Activated naive CD4-positive, alpha-beta T cell treated with anti-CD3 and anti-CD28 coated beads, Interleukin-2, amount 50 U/mL, for 24 hours (primary cell): ENCODE results near the gene ZNF527.
"Not testable (repeated sequence)": the region's sequence is repeated elsewhere in the genome, so short reads cannot be mapped to it uniquely, and the experiment has no call there.

Source experiments
- H3K27ac Mint-ChIP-seq: one replicate; pipeline ENCODE4 v1.8.0; 2021; ENCODE audit warnings: mild to moderate bottlenecking, mixed read lengths
- H3K27me3 Mint-ChIP-seq: one replicate; pipeline ENCODE4 v1.8.0; 2021; ENCODE audit warnings: mixed read lengths
- H3K36me3 Mint-ChIP-seq: one replicate; pipeline ENCODE4 v1.8.0; 2021; ENCODE audit warnings: mixed read lengths
- H3K4me1 Mint-ChIP-seq: one replicate; pipeline ENCODE4 v1.8.0; 2021; ENCODE audit warnings: mixed read lengths
- H3K4me3 Mint-ChIP-seq: one replicate; pipeline ENCODE4 v1.8.0; 2021; ENCODE audit warnings: mild to moderate bottlenecking, mixed read lengths
- H3K9me3 Mint-ChIP-seq: one replicate; pipeline ENCODE4 v1.8.0; 2021; ENCODE audit warnings: mixed read lengths

Gene ZNF527

GRCh38 chr19:37370880-37371661, at the start of gene ZNF527:
Gene ZNF527, plus strand, starts transcription at chr19:37371099. Its CDS starts 3,100 bp downstream, at chr19:37374199.
- peak within 1 kb of the TSS; percentile 99 for H3K4me3 Mint-ChIP-seq
- peaks cover 8% of the 10 kb centered on the region for H3K36me3 Mint-ChIP-seq
- H3K9me3 Mint-ChIP-seq: peaks cover 6% of the 10 kb centered on the region
- no peaks in the 10 kb centered on the region for H3K27me3 Mint-ChIP-seq
- H3K4me1 Mint-ChIP-seq: peaks cover 26% of the 10 kb centered on the region
- H3K27ac Mint-ChIP-seq: peak within 1 kb of the TSS; percentile 30

GRCh38 chr19:37329686-37330085, 41.2 kb upstream of the ZNF527 start:
- Mint-ChIP-seq H3K27me3 (no peaks in the 10 kb centered on the region), H3K36me3 (peaks cover 46% of the 10 kb centered on the region), H3K4me1 (peaks cover 12% of the 10 kb centered on the region), H3K27ac (no peak overlapping the region), H3K9me3 (no peaks in the 10 kb centered on the region), H3K4me3 (no peak overlapping the region)

- Mint-ChIP-seq H3K27me3 (no peaks in the 10 kb centered on the region), H3K9me3 (peaks cover 4% of the 10 kb centered on the region), H3K27ac (no peak overlapping the region), H3K4me3 (no peak overlapping the region), H3K36me3 (peaks cover 50% of the 10 kb centered on the region), H3K4me1 (peaks cover 25% of the 10 kb centered on the region)
Measured at GRCh38 chr19:37332839-37333238, 38.1 kb upstream of the ZNF527 start.

GRCh38 chr19:37333457-37333856, 37.4 kb upstream of the ZNF527 start:
- Mint-ChIP-seq H3K27ac (peak overlapping the region; percentile 30), H3K36me3 (peaks cover 48% of the 10 kb centered on the region), H3K9me3 (peaks cover 4% of the 10 kb centered on the region), H3K27me3 (no peaks in the 10 kb centered on the region), H3K4me1 (peaks cover 28% of the 10 kb centered on the region), H3K4me3 (no peak overlapping the region)

- Mint-ChIP-seq H3K4me1 (peaks cover 28% of the 10 kb centered on the region), H3K36me3 (peaks cover 44% of the 10 kb centered on the region), H3K9me3 (peaks cover 4% of the 10 kb centered on the region), H3K27me3 (no peaks in the 10 kb centered on the region), H3K27ac (peak overlapping the region; percentile 95), H3K4me3 (peak overlapping the region; percentile 92)
Measured at GRCh38 chr19:37334179-37335071, 36.5 kb upstream of the ZNF527 start.

- Mint-ChIP-seq H3K36me3 (peaks cover 39% of the 10 kb centered on the region), H3K9me3 (peaks cover 6% of the 10 kb centered on the region), H3K27ac (no peak overlapping the region), H3K27me3 (no peaks in the 10 kb centered on the region), H3K4me1 (peaks cover 11% of the 10 kb centered on the region), H3K4me3 (no peak overlapping the region)
Measured at GRCh38 chr19:37342753-37343152, 28.1 kb upstream of the ZNF527 start.

- H3K9me3 Mint-ChIP-seq: peaks cover 10% of the 10 kb centered on the region
- H3K4me1 Mint-ChIP-seq: peaks cover 4% of the 10 kb centered on the region
- no peaks in the 10 kb centered on the region for H3K27me3 Mint-ChIP-seq
- H3K36me3 Mint-ChIP-seq: peaks cover 45% of the 10 kb centered on the region
- no peak overlapping the region for H3K27ac Mint-ChIP-seq
- no peak overlapping the region for H3K4me3 Mint-ChIP-seq
Measured at GRCh38 chr19:37346091-37346490, 24.8 kb upstream of the ZNF527 start.

- peaks cover 46% of the 10 kb centered on the region for H3K36me3 Mint-ChIP-seq
- no peaks in the 10 kb centered on the region for H3K4me1 Mint-ChIP-seq
- H3K27me3 Mint-ChIP-seq: no peaks in the 10 kb centered on the region
- H3K27ac Mint-ChIP-seq: no peak overlapping the region
- peaks cover 8% of the 10 kb centered on the region for H3K9me3 Mint-ChIP-seq
- no peak overlapping the region for H3K4me3 Mint-ChIP-seq
Measured at GRCh38 chr19:37348060-37348459, 22.8 kb upstream of the ZNF527 start.

- Mint-ChIP-seq H3K36me3 (peaks cover 65% of the 10 kb centered on the region), H3K4me3 (no peak overlapping the region), H3K27me3 (no peaks in the 10 kb centered on the region), H3K4me1 (no peaks in the 10 kb centered on the region), H3K27ac (no peak overlapping the region), H3K9me3 (peaks cover 21% of the 10 kb centered on the region)
Measured at GRCh38 chr19:37353968-37354367, 16.9 kb upstream of the ZNF527 start.

GRCh38 chr19:37355901-37356300, 15.0 kb upstream of the ZNF527 start:
- Mint-ChIP-seq H3K27ac (no peak overlapping the region), H3K4me1 (no peaks in the 10 kb centered on the region), H3K4me3 (no peak overlapping the region), H3K36me3 (peaks cover 70% of the 10 kb centered on the region), H3K9me3 (peaks cover 31% of the 10 kb centered on the region), H3K27me3 (no peaks in the 10 kb centered on the region)

GRCh38 chr19:37361994-37362393, 8.9 kb upstream of the ZNF527 start:
- Mint-ChIP-seq H3K9me3 (peaks cover 13% of the 10 kb centered on the region), H3K27me3 (no peaks in the 10 kb centered on the region), H3K4me1 (no peaks in the 10 kb centered on the region), H3K4me3 (no peak overlapping the region), H3K27ac (no peak overlapping the region), H3K36me3 (peaks cover 55% of the 10 kb centered on the region)

- Mint-ChIP-seq H3K36me3 (peaks cover 47% of the 10 kb centered on the region), H3K4me3 (no peak overlapping the region), H3K27ac (no peak overlapping the region), H3K27me3 (no peaks in the 10 kb centered on the region), H3K4me1 (no peaks in the 10 kb centered on the region), H3K9me3 (peaks cover 10% of the 10 kb centered on the region)
Measured at GRCh38 chr19:37362733-37363132, 8.2 kb upstream of the ZNF527 start.

GRCh38 chr19:37370386-37370879, 466 bp upstream of the ZNF527 start:
- not testable (repeated sequence) for H3K9me3 Mint-ChIP-seq, H3K27me3 Mint-ChIP-seq, H3K36me3 Mint-ChIP-seq
- Mint-ChIP-seq H3K27ac (peak overlapping the region; percentile 30), H3K4me1 (peaks cover 26% of the 10 kb centered on the region), H3K4me3 (peak overlapping the region; percentile 99)

GRCh38 chr19:37389234-37389633, 18.3 kb downstream of the ZNF527 start:
- H3K27me3 Mint-ChIP-seq: no peaks in the 10 kb centered on the region
- H3K9me3 Mint-ChIP-seq: peaks cover 25% of the 10 kb centered on the region
- peaks cover 57% of the 10 kb centered on the region for H3K36me3 Mint-ChIP-seq
- H3K27ac Mint-ChIP-seq: no peak overlapping the region
- no peaks in the 10 kb centered on the region for H3K4me1 Mint-ChIP-seq
- no peak overlapping the region for H3K4me3 Mint-ChIP-seq

- not testable (repeated sequence) for H3K4me1 Mint-ChIP-seq, H3K27me3 Mint-ChIP-seq, H3K27ac Mint-ChIP-seq, H3K4me3 Mint-ChIP-seq
- H3K36me3 Mint-ChIP-seq: peaks cover 43% of the 10 kb centered on the region
- H3K9me3 Mint-ChIP-seq: peaks cover 28% of the 10 kb centered on the region
Measured at GRCh38 chr19:37391399-37391798, 20.5 kb downstream of the ZNF527 start.

- no peak overlapping the region for H3K4me3 Mint-ChIP-seq
- peaks cover 33% of the 10 kb centered on the region for H3K9me3 Mint-ChIP-seq
Measured at GRCh38 chr19:37401078-37401477, 30.2 kb downstream of the ZNF527 start.

More at GRCh38 chr19:37401078-37401477, 30.2 kb downstream of the ZNF527 start:
- no peak overlapping the region for H3K27ac Mint-ChIP-seq
- no peaks in the 10 kb centered on the region for H3K4me1 Mint-ChIP-seq
- no peaks in the 10 kb centered on the region for H3K27me3 Mint-ChIP-seq
- peaks cover 22% of the 10 kb centered on the region for H3K36me3 Mint-ChIP-seq
